ENCODE results near the gene ZNF524.

DNA sequence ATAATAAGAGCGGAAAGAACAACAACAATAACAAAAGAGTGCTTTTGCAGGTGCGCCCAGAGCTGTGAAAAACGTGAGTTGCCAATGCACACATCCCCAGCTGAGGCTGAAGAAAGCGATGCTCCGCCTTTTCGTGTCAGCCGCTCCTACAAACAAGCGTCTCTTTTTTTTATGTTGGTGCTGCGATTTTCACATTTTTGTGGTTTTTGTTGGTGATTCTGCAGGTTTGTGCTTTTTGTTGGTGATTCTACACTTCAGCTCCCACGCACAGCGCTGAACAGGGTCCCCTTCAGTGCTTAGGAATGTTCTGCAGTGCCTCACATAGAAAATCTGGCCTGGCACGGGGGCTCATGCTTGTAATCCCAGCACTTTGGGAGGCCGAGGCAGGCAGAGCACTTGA lies 47.5 kb upstream of the ZNF524 start:
- TF ChIP-seq POLR2AphosphoS5 (IDR thresholded peaks at IDR 0.05; ENCODE audit: low read depth, low read length), result no peak
- no peak for TF ChIP-seq CTCF (IDR thresholded peaks at IDR 0.05)
- TF ChIP-seq, protein P1, sequence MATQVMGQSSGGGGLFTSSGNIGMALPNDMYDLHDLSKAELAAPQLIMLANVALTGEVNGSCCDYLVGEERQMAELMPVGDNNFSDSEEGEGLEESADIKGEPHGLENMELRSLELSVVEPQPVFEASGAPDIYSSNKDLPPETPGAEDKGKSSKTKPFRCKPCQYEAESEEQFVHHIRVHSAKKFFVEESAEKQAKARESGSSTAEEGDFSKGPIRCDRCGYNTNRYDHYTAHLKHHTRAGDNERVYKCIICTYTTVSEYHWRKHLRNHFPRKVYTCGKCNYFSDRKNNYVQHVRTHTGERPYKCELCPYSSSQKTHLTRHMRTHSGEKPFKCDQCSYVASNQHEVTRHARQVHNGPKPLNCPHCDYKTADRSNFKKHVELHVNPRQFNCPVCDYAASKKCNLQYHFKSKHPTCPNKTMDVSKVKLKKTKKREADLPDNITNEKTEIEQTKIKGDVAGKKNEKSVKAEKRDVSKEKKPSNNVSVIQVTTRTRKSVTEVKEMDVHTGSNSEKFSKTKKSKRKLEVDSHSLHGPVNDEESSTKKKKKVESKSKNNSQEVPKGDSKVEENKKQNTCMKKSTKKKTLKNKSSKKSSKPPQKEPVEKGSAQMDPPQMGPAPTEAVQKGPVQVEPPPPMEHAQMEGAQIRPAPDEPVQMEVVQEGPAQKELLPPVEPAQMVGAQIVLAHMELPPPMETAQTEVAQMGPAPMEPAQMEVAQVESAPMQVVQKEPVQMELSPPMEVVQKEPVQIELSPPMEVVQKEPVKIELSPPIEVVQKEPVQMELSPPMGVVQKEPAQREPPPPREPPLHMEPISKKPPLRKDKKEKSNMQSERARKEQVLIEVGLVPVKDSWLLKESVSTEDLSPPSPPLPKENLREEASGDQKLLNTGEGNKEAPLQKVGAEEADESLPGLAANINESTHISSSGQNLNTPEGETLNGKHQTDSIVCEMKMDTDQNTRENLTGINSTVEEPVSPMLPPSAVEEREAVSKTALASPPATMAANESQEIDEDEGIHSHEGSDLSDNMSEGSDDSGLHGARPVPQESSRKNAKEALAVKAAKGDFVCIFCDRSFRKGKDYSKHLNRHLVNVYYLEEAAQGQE (IDR thresholded peaks at IDR 0.05; ENCODE audit: insufficient read depth in 1 of 2, low read depth in 2 of 2, low read length in 1 of 2), result no peak

All from Panc1 (cell line).